ENCODE results near the gene DCAF15. TPM values are rescaled to one million over a fixed set of nuclear protein-coding genes. Genes with fewer than 3 reads are reported as not detected.

The DCAF15 gene
- total RNA-seq, 1 donor from 2014 or later = 56.6 TPM

DNA sequence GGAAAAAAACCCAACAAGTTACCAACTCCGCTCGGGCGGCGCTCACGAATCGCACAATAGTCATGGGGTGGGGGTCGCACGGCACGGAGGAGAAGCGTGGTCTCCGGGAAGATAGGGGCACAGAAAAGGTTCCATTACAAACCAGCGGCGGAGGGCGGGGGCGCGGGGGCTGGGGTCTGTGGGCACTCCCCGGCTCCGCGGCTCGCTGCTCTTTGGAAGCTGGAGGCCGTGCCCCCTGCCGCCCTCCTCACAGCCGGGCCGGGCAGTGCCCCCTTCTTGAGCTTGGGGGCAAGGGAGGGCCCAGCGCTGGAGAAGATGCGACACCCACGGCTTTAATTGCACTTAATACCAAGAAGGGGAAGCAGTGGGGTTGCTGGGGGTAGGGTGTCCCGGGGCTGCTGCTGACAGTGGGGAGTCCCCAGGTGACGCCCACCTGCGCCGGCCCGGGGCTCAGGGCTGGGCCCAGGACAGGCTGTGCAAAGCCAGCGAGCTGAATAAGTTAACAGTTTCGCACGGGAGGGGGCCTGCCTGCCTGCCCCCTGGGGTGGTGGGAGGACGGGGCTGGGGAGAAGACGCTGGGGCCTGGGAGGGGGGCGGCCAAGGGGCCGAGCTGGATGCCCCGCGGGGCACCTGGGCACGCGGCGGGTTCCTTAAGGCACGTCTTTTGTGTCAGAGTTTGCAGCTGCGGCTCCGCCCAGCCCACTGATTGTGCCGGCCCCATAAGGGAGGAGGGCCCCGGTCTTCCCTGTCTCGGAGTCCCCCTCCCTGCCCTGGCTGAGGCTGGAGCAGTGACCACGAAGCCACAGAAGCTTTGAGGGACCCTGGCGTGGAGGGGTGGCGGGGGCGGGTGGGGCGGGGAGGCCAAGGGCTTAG lies 9.8 kb downstream of the DCAF15 start:
- no peaks in the 10 kb centered on the region for H3K9me3 Mint-ChIP-seq
- no peaks in the 10 kb centered on the region for H3K27me3 Mint-ChIP-seq (ENCODE audit: low read depth)
- peaks cover 14% of the 10 kb centered on the region for H3K36me3 Mint-ChIP-seq
- H3K27ac Mint-ChIP-seq = peak overlapping the region; percentile 50
- H3K4me3 Mint-ChIP-seq = no peak overlapping the region
- TF ChIP-seq, protein P1, sequence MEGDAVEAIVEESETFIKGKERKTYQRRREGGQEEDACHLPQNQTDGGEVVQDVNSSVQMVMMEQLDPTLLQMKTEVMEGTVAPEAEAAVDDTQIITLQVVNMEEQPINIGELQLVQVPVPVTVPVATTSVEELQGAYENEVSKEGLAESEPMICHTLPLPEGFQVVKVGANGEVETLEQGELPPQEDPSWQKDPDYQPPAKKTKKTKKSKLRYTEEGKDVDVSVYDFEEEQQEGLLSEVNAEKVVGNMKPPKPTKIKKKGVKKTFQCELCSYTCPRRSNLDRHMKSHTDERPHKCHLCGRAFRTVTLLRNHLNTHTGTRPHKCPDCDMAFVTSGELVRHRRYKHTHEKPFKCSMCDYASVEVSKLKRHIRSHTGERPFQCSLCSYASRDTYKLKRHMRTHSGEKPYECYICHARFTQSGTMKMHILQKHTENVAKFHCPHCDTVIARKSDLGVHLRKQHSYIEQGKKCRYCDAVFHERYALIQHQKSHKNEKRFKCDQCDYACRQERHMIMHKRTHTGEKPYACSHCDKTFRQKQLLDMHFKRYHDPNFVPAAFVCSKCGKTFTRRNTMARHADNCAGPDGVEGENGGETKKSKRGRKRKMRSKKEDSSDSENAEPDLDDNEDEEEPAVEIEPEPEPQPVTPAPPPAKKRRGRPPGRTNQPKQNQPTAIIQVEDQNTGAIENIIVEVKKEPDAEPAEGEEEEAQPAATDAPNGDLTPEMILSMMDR (IDR thresholded peaks at IDR 0.05; ENCODE audit: unreplicated experiment) = no peak
- H3K4me1 Mint-ChIP-seq = no peaks in the 10 kb centered on the region
- DNase-seq (ENCODE audit: low spot score in 2 of 2, unreplicated experiment in 2 of 2) = no peak

DNA sequence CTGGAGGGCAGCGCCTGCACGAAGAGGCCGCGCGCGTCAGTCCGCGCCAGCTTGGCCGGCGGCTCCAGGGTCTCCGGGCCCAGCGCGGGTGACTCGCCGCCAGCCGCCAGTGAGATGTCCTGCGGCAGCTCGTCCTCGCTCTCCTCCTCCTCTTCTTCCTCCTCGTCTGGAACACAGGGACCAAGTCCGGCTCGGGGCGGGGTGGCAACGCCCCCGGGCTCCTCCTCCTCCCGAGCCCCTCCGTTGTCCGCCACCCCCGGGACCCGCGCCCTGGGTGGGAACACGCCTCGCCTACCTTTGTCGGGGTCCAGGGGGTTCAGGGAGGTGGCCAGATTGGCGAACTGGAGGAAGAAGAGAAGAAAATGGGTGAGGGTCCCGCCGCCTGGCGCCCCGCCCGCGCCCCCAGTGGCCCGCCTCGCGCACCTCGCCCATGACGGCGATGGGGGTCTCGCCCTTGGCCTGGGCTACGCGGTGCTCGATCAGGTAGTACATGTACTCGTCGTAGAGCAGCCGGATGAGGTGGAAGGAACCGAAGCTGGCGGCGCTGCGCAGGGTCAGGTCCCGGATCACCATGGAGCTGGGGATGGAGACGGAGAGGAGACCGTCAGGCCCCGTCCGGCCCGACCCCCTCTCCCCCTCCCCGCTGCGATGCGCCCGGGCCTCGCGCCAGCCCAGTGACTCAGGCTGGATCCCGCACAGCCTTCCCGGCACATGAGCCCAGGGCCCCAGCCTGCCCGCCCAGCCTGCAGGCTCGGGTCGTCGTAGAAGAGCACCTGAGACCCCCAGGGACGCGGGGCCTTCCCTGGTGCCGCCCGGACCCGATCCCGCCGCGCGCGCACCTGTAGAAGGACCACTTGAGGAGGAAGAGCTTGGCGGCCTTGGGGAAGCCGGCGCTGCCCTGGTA lies 10.6 kb downstream of the DCAF15 start:
- TF ChIP-seq, protein P1 (IDR thresholded peaks at IDR 0.05; ENCODE audit: unreplicated experiment) = no peak
- Mint-ChIP-seq H3K36me3 (peaks cover 14% of the 10 kb centered on the region), H3K4me1 (no peaks in the 10 kb centered on the region), H3K27me3 (ENCODE audit: low read depth) (no peaks in the 10 kb centered on the region), H3K4me3 (no peak overlapping the region), H3K9me3 (no peaks in the 10 kb centered on the region), H3K27ac (no peak overlapping the region)
- no peak for DNase-seq (ENCODE audit: low spot score in 2 of 2, unreplicated experiment in 2 of 2)

DNA sequence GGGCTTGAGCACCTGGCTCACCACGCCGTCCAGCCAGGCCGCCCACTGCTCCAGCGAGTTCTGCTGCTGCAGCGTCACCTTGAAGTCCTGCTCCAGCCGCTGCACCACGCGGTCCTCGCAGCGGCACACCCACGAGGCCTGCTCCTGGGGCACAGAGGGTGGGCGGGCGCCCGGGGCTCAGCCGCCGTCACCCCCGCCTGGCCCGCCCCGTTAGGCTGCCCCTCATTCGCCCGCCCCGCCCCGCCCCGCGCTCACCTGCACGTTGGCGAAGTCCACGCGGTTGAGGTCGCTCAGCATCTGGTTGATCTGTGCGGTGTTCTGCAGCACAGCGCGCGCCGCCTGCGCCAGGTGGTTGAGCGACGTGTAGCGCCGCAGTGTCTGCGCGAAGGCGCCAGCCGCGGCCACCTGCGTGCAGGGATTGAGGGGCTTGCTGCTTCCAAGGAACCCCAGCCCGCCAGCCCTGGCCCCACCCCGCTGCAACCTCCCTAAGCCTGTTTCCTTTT lies 11.3 kb downstream of the DCAF15 start:
- Mint-ChIP-seq H3K27ac (no peak overlapping the region), H3K4me3 (no peak overlapping the region), H3K4me1 (no peaks in the 10 kb centered on the region), H3K9me3 (no peaks in the 10 kb centered on the region), H3K36me3 (peaks cover 14% of the 10 kb centered on the region), H3K27me3 (ENCODE audit: low read depth) (no peaks in the 10 kb centered on the region)
- no peak for DNase-seq (ENCODE audit: low spot score in 2 of 2, unreplicated experiment in 2 of 2)
- TF ChIP-seq, protein P1 (IDR thresholded peaks at IDR 0.05; ENCODE audit: unreplicated experiment) = no peak

DNA sequence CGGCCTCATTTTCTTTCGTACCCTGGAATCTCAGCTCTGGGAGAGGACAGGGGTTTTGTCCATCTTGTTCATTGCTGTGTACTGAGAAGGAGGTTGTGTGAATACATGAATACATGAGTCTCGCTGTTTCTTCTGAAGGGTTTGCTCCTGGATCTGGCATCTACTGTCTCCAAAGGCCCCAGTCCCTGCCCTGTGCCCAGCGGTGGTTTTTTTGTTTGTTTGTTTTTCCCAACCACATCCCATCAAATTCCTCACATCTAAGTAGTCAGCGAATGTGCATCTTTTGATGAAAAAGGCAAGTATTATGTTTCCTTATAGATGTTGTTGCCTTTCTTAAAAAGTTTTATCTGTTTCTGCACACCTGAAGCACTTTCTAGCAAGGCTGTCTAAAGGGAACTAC lies 12.5 kb downstream of the DCAF15 start:
- no peaks in the 10 kb centered on the region for H3K9me3 Mint-ChIP-seq
- no peak for DNase-seq (ENCODE audit: low spot score in 2 of 2, unreplicated experiment in 2 of 2)
- no peaks in the 10 kb centered on the region for H3K4me1 Mint-ChIP-seq
- H3K36me3 Mint-ChIP-seq = peaks cover 20% of the 10 kb centered on the region
- TF ChIP-seq, protein P1 (IDR thresholded peaks at IDR 0.05; ENCODE audit: unreplicated experiment) = no peak
- no peak overlapping the region for H3K4me3 Mint-ChIP-seq
- H3K27ac Mint-ChIP-seq = no peak overlapping the region
- H3K27me3 Mint-ChIP-seq (ENCODE audit: low read depth) = no peaks in the 10 kb centered on the region

DNA sequence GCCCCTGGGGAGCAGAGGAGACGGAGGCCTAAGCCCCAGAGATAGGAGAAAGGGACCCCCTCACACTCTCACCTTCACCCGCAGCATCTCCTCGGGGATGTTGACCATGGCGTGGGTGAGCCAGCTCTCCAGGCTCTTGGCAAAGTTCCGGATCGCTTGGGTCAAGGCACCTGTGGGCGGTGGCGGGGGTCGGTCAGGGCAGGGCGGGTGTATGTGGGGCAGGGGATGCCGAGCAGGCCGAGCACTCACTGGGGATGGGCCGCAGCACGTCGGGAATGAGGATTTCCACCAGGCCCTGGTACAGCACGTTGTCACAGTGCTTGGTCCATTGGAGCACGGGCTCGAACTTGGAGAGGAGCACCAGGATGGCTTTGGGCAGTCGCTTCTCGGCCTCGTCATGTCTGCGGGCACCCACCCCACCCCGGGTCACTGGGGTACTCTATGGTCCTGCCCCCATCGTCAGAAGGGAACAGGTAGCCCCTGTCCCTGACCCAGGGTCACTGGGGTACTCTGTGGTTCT lies 13.1 kb downstream of the DCAF15 start:
- H3K27ac Mint-ChIP-seq = no peak overlapping the region
- H3K27me3 Mint-ChIP-seq (ENCODE audit: low read depth) = no peaks in the 10 kb centered on the region
- TF ChIP-seq, protein P1 (IDR thresholded peaks at IDR 0.05; ENCODE audit: unreplicated experiment) = no peak
- H3K4me3 Mint-ChIP-seq = no peak overlapping the region
- H3K9me3 Mint-ChIP-seq = no peaks in the 10 kb centered on the region
- no peaks in the 10 kb centered on the region for H3K4me1 Mint-ChIP-seq
- H3K36me3 Mint-ChIP-seq = peaks cover 20% of the 10 kb centered on the region
- no peak for DNase-seq (ENCODE audit: low spot score in 2 of 2, unreplicated experiment in 2 of 2)
